Stomach smooth muscle (tissue), 2 donors: ENCODE results near the gene CD276.

Experiments used
- H3K27ac ChIP-seq: one replicate; pipeline ENCODE4 v1.7.0; 2013; ENCODE audit warnings: mild to moderate bottlenecking, low read length, inconsistent platforms
- H3K27me3 ChIP-seq, 2 donors: one replicate each; pipeline ENCODE4 v1.7.0; 2013; ENCODE audit warnings: low read length in 2 of 2; ENCODE audit not compliant: insufficient read depth in 2 of 2, control insufficient read depth in 1 of 2
- H3K36me3 ChIP-seq, 2 donors: one replicate each; pipeline ENCODE4 v1.7.0; 2013; ENCODE audit warnings: low read length in 2 of 2; ENCODE audit not compliant: control insufficient read depth in 2 of 2, insufficient read depth in 2 of 2
- H3K4me1 ChIP-seq: one replicate; pipeline ENCODE4 v1.7.0; 2013; ENCODE audit warnings: low read length; ENCODE audit not compliant: control insufficient read depth, insufficient read depth
- H3K4me3 ChIP-seq, 2 donors: one replicate each; pipeline ENCODE4 v1.7.0; 2013; ENCODE audit warnings: low read length in 2 of 2
- H3K9ac ChIP-seq, 2 donors: one replicate each; pipeline ENCODE4 v1.7.0; 2013; ENCODE audit warnings: low read length in 2 of 2, mild to moderate bottlenecking in 1 of 2
- H3K9me3 ChIP-seq, 2 donors: one replicate each; pipeline ENCODE4 v1.7.0; 2013; ENCODE audit warnings: low read length in 2 of 2; ENCODE audit not compliant: control insufficient read depth in 2 of 2
- donor health status: healthy.
- donor health status: Pancreatic carcinoma.

Gene CD276

DNA sequence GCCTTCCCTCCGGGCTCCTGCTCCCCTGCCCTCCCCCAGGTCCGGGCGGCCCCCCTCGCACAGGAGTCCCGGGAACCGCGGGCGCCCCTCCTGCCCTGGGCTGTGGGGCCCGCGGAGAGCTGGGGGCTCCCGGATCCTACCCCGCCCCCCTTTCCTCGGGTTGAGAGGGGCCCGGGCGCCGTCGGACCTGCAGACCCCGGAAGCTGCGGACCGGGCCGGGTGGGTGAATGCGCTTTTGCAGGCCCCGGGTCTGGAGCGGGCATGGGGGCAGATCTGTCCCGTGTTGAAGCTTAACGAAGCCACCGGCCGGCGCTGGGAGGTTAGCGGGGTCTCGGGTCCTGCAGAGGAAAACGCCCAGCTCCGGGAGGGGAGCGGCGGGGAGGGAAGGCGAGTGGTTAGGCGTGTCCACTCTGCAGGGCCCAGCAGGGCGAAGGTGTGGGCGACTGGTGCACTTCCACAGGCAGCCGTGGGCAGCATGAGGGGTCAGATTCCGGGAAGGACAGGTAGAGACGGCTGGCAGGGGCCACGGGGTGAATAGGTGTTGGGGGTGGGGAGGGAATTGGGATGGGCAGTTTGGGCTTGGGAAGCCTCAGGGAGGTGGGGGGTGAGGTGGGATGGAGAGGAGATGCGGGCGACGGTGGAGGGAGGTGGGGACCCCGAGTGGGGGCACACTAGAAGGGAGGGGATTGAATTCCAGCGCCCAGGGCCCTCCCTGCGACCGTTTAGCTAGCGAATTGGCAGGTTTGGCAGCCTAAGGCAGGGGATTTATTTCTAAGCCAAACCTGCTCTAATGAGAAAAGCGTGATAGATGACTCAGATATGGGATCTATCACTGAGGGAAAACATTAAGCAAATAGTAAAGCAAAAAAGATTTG lies 635 bp downstream of the CD276 start:
- H3K27ac ChIP-seq, result peak overlapping the region; percentile 11
- no peaks in the 10 kb centered on the region for H3K36me3 ChIP-seq
- H3K4me1 ChIP-seq, result peaks cover 47% of the 10 kb centered on the region
- H3K4me3 ChIP-seq, result peak overlapping the region; percentile 64 to 82
- H3K9ac ChIP-seq, result peak overlapping the region; percentile 51 to 60
- H3K9me3 ChIP-seq, result no peaks in the 10 kb centered on the region
- no peaks in the 10 kb centered on the region for H3K27me3 ChIP-seq

DNA sequence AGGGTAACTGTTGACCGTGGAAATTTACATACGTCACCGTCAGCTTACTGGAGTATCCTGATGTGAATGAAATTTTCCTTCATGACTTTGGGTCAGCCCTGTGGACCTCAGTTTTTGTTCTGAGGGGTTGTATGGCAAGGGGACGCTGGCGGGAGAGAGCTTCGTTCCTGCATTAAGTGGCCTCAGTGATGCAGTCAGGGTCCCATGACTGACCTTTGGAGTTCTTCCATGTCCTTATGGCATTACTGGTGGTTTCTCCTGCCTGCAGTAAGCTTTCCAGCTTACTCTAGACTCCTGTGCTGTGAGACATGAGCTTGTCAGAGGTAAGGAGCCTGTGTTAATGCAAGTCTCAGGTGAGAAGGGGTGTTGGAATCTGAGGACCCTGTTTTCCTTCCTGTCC lies 1.8 kb downstream of the CD276 start:
- H3K9ac ChIP-seq, result peak overlapping the region in 1 of 2 donors; percentile 29
- H3K4me1 ChIP-seq, result peaks cover 47% of the 10 kb centered on the region
- no peak overlapping the region for H3K27ac ChIP-seq
- no peaks in the 10 kb centered on the region for H3K27me3 ChIP-seq
- no peaks in the 10 kb centered on the region for H3K9me3 ChIP-seq
- H3K4me3 ChIP-seq, result peak overlapping the region in 1 of 2 donors; percentile 82
- no peaks in the 10 kb centered on the region for H3K36me3 ChIP-seq

DNA sequence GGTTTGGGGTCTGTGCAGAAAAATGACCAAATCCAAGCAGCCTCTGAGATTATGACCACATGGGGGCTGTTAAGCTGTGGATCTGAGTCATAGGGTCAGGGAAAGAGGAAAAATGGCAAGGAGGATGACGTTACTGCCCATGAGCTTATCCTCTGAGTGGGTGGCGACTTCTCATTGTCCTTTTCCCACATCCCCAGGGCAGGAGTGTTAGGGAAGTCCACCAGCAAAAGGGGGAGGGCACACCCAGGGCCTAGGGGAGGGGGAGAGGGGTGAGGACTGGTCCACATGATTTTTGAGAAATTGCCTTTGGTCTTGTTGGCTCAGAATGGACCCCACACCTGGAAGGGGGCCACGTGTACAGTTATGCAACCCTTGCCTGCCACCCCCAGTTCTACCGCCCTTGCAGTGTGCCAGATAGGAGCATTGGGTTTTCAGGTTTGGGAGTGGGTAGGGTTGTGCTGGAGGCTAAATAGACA lies 2.6 kb downstream of the CD276 start:
- Histone ChIP-seq H3K4me1 (peaks cover 55% of the 10 kb centered on the region), H3K4me3 (peak overlapping the region in 1 of 2 donors; percentile 35), H3K27ac (no peak overlapping the region), H3K9me3 (no peaks in the 10 kb centered on the region), H3K36me3 (no peaks in the 10 kb centered on the region), H3K9ac (peak overlapping the region in 1 of 2 donors; percentile 30), H3K27me3 (no peaks in the 10 kb centered on the region)

DNA sequence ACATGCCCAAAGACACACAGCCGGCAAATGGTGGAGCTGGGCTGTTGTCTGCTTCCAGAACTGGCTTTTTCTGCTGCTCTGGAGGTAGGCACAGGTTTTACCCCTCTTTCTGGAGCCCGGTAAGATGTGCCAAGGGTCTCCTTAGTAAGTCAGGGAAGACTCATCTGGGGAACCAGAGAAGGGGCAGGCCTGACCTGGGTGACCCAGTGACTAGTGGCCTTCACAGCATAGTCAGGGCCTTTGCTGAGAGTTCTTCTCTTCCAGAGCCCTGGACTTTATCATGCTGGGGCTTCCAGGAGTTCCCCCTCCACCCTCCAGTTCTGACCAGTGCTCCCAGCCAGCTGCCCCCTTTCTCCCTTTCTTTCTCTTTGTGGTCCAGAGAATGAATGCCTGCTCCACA lies 3.2 kb downstream of the CD276 start:
- no peaks in the 10 kb centered on the region for H3K36me3 ChIP-seq
- no peak overlapping the region for H3K27ac ChIP-seq
- H3K4me3 ChIP-seq, result no peak overlapping the region
- H3K9me3 ChIP-seq, result no peaks in the 10 kb centered on the region
- H3K27me3 ChIP-seq, result no peaks in the 10 kb centered on the region
- H3K9ac ChIP-seq, result no peak overlapping the region
- peaks cover 56% of the 10 kb centered on the region for H3K4me1 ChIP-seq

DNA sequence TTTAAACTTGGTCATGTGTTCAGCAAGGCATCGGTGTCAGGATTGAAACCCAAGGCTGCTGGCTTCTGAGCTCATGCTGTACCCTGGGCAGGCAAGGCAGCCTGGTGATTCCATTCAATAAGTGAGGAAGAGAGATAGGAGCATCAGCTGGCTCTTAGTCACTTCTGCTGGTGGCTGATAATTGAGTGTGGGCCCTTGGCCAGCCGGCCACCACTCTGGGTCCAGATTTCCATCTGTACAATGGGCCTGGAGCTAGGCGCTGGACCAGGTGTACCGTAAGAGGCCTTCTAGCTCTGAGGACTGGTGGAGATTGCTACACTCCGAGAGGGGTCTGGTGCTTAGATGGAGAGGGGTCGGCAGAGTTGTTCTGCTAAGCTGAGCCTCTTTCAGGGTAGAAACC lies 4.3 kb downstream of the CD276 start:
- Histone ChIP-seq H3K27me3 (no peaks in the 10 kb centered on the region), H3K9me3 (no peaks in the 10 kb centered on the region), H3K4me3 (no peak overlapping the region), H3K27ac (no peak overlapping the region), H3K9ac (no peak overlapping the region), H3K4me1 (peaks cover 54% of the 10 kb centered on the region), H3K36me3 (no peaks in the 10 kb centered on the region)

DNA sequence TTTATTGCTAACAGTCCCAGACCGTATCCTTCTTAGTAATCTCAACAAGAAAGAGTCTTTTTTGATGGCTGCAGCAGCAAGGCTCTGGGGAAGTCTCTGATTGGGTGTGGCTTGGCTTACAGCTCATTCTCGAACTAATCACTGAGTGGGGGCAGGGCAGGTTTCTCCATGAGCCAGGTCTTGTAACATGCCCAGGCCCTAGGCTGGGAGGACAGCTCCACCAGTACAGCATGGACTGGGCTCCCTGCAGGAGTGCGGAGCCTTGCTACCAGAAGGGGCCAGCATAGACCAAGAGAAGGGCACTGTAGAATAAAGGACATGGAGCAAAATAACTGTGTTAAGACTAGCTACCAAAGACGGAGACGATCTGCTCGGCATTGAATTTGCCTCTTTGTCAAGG lies 7.2 kb downstream of the CD276 start:
- no peak overlapping the region for H3K27ac ChIP-seq
- no peaks in the 10 kb centered on the region for H3K36me3 ChIP-seq
- H3K9me3 ChIP-seq, result no peaks in the 10 kb centered on the region
- H3K27me3 ChIP-seq, result no peaks in the 10 kb centered on the region
- peak overlapping the region in 1 of 2 donors; percentile 29 for H3K9ac ChIP-seq
- H3K4me3 ChIP-seq, result no peak overlapping the region
- peaks cover 63% of the 10 kb centered on the region for H3K4me1 ChIP-seq

DNA sequence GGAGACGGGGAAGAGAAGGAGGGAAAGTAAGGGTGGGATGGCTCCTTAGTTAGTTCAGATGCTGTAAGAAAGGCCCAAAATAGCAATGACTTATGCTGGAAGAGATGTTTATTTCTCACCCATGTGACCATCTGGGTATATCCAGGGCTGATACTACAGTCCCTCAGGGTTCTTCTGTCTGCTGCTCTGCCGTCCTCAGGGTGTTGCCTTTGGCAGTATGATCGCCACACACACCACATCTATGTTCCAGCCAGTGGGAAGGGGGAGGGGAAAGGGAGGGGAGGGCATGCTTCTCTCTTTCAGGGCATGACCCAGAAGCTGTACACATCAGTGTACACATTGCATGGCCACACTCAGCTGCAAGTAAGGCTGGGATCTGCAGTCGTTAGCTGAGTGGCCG lies 10.2 kb downstream of the CD276 start:
- H3K4me1 ChIP-seq, result peaks cover 51% of the 10 kb centered on the region
- no peak overlapping the region for H3K4me3 ChIP-seq
- H3K27me3 ChIP-seq, result no peaks in the 10 kb centered on the region
- H3K27ac ChIP-seq, result no peak overlapping the region
- no peaks in the 10 kb centered on the region for H3K9me3 ChIP-seq
- peaks cover 0 to 3% of the 10 kb centered on the region in 2 donors for H3K36me3 ChIP-seq
- no peak overlapping the region for H3K9ac ChIP-seq

DNA sequence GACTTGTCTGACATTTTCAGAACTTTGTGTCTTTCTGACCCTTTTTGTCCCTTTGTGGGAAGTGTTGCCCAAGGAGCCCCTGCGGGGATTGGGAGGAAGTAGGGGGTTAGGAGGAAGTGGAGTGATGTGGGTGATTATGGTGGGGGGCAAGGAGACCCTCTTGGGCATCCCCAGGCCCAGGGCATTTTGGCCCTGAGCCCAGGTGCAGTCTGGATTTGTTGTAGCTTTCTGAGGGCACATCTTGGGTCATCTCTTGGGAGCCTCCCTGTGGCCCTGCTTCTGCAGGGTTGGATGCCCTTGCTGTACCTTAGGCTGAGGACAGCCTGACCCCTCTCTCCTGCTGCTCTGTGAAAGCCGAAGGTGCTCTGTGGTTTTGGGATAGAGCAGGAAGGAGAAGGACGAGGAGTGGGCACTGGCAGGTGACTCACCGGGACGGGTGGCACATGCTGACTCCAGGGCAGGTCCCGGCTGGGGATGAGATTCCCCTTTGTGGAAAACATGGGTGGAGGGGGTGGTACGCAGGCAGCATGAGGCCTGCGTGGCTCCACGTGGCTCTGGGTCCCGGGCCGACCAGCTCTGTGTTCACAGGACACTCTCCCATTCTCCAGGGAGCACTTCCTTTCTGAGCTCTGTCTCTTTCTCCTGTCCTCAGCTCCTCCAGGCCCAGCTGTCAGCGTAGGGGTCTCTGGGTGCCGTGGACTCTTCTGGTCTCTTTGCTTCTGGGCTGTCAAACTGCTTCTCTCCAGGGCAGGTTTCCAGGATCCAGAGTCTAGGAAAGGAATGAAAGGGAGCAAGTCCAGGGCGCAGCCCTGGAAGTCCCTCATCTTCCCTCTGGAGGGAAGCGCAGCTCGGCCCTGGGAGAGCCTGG lies 11.8 kb downstream of the CD276 start:
- no peak overlapping the region for H3K9ac ChIP-seq
- no peak overlapping the region for H3K4me3 ChIP-seq
- no peaks in the 10 kb centered on the region for H3K9me3 ChIP-seq
- H3K27me3 ChIP-seq, result no peaks in the 10 kb centered on the region
- peaks cover 51% of the 10 kb centered on the region for H3K4me1 ChIP-seq
- peaks cover 0 to 3% of the 10 kb centered on the region in 2 donors for H3K36me3 ChIP-seq
- H3K27ac ChIP-seq, result no peak overlapping the region

DNA sequence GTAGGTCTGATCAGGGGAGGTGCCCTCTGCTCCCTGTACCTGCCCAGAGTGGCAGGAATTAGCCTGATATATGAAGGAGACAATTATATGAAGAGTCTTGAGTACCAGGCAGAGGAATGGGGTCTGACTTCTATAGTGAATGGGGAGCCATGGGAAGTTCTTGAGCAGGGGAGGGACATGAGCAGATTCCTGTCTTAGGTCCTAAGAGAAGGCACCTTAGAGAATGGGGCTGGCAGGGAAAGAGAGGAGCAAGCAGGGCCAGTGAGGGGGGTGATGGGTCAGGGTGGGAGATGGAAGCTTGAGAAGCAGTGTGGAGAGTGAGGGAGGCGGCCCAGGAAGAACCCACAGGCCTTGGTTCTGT lies 12.4 kb downstream of the CD276 start:
- Histone ChIP-seq H3K4me1 (peaks cover 45% of the 10 kb centered on the region), H3K9ac (no peak overlapping the region), H3K27ac (no peak overlapping the region), H3K9me3 (no peaks in the 10 kb centered on the region), H3K27me3 (no peaks in the 10 kb centered on the region), H3K4me3 (peak overlapping the region in 1 of 2 donors; percentile 8), H3K36me3 (peaks cover 0 to 3% of the 10 kb centered on the region in 2 donors)

DNA sequence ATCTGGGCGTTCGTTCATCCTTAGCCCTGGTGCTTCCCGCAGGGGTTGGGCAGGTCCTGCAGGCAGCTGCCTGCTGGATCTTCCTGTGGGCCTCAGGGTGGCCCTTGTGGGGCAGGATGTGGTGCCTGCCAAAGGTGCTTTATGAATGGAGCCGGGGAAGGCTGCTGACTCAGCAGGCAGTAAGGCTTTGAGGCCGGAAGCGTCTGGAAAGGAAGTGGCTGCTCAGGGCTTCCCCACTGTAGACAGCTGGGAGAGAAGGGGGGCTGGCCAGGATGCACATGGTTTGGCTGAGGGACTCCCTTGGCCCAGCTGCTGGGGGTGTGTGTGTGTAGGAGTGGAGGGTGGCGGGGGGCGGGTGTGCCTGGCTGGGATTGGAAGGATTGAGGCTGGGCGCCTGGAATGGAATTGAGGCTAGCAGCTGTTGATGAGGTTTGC lies 12.9 kb downstream of the CD276 start:
- no peak overlapping the region for H3K27ac ChIP-seq
- no peaks in the 10 kb centered on the region for H3K27me3 ChIP-seq
- peaks cover 42% of the 10 kb centered on the region for H3K4me1 ChIP-seq
- peaks cover 0 to 3% of the 10 kb centered on the region in 2 donors for H3K36me3 ChIP-seq
- H3K9ac ChIP-seq, result no peak overlapping the region
- H3K4me3 ChIP-seq, result peak overlapping the region in 1 of 2 donors; percentile 8
- no peaks in the 10 kb centered on the region for H3K9me3 ChIP-seq
